K562 (cell line): Measurements from ENCODE around the gene SYT7. TPM values are rescaled to one million over a fixed set of nuclear protein-coding genes. Genes with fewer than 3 reads are reported as not detected.

Source experiments
- CREB1 ChIP-seq, 2 experiments: sonication (generic) in 1 of 2; formaldehyde crosslinking in 1 of 2; IDR thresholded peaks; 2 replicates each; pipeline versions ENCODE4 v1.6.1 to v1.8.0; 2012 to 2022; ENCODE audit warnings: inconsistent platforms in 1 of 2, mild to moderate bottlenecking in 1 of 2, missing genetic modification reagents in 1 of 2, moderate library complexity in 1 of 2
- FIP1L1 ChIP-seq: fragments of 200-400 bp; formaldehyde crosslinking; IDR thresholded peaks from 2 replicates; pipeline ENCODE4 v1.6.1; 2018; ENCODE audit warnings: mild to moderate bottlenecking, low read depth, low read length; ENCODE audit not compliant: poor library complexity, severe bottlenecking
- FOXJ2 ChIP-seq: fragments of 200-800 bp; sonication (Bioruptor generic); IDR thresholded peaks from 2 replicates; pipeline ENCODE4 v1.6.1; 2016; ENCODE audit warnings: missing genetic modification characterization, missing compliant biosample characterization
- KDM2B ChIP-seq: fragments of 250-450 bp; sonication (Bioruptor Pico); IDR thresholded peaks from 2 replicates; pipeline ENCODE4 v1.8.0; 2021; ENCODE audit warnings: mild to moderate bottlenecking, moderate library complexity
- NR4A1 ChIP-seq, 2 experiments: fragments of 250-450 bp in 1 of 2; fragments of 450-650 bp in 1 of 2; sonication (Bioruptor Pico) in 1 of 2; IDR thresholded peaks; 2 replicates each; pipeline versions ENCODE4 v1.4.0 to v1.6.1; 2016 to 2020; ENCODE audit warnings: mild to moderate bottlenecking in 2 of 2, missing compliant biosample characterization in 1 of 2, missing genetic modification characterization in 1 of 2, moderate library complexity in 1 of 2
- PML ChIP-seq: IDR thresholded peaks from 2 replicates; pipeline ENCODE4 v1.6.1; 2012; ENCODE audit warnings: low read length, inconsistent platforms
- POLR2AphosphoS5 ChIP-seq: IDR thresholded peaks from 2 replicates; pipeline ENCODE4 v1.6.1; 2011; ENCODE audit warnings: mild to moderate bottlenecking, low read depth, low read length, moderate library complexity; ENCODE audit not compliant: control insufficient read depth, insufficient read depth
- ZBTB34 ChIP-seq: fragments of 250-450 bp; sonication (Bioruptor Pico); IDR thresholded peaks from 2 replicates; pipeline ENCODE4 v1.8.0; 2021; ENCODE audit warnings: mild to moderate bottlenecking, moderate library complexity
- ZNF184 ChIP-seq: sonication (generic); formaldehyde crosslinking; IDR thresholded peaks from 2 replicates; pipeline ENCODE4 v1.5.0; 2020; ENCODE audit warnings: missing genetic modification reagents
- polyA plus RNA-seq, 8 experiments: library from polyadenylated mRNA; depleted of rRNA in 4 of 8; stranded (reverse) in 5 of 8; unstranded in 3 of 8; fragments of >200 nt; fragmentation: Nextera tagmentation in 2 of 8; fragmentation: Illumina TruSeq in 1 of 8; extraction: Ambion mirVana in 2 of 8; extraction: Trizol in 1 of 8; gene quantifications; 2 replicates each; pipeline versions ENCODE4 v1.2.1 to v1.2.3, GENCODE V29; 2011 to 2014; ENCODE audit warnings: inconsistent platforms in 1 of 8, missing spikeins in 1 of 8
- total RNA-seq, 7 experiments: library from RNA; depleted of rRNA in 6 of 7; stranded (reverse); fragments of >200 nt in 6 of 7; fragmentation: Illumina TruSeq in 2 of 7; extraction: Trizol in 2 of 7; gene quantifications; 2 replicates each; pipeline versions ENCODE4 v1.2.1 to v1.2.3, GENCODE V29; 2011 to 2021; ENCODE audit warnings: low replicate concordance in 1 of 7
- TF ChIP-seq, protein P1 (sequence below): fragments of 200-600 bp; sonication (generic); IDR thresholded peaks from one replicate; pipeline ENCODE4 v1.6.1; 2012; ENCODE audit warnings: mild to moderate bottlenecking, low read depth, low read length, inconsistent platforms
- TF ChIP-seq, protein P2 (sequence below): sonication (generic); formaldehyde crosslinking; IDR thresholded peaks from 2 replicates; pipeline ENCODE4 v1.8.0; 2022; ENCODE audit warnings: mild to moderate bottlenecking, missing genetic modification reagents

SYT7 gene
- total and polyA plus RNA-seq, 9 of the 15 experiments (the other 6 are each of a cell fraction or from before 2014, with no cell fraction given), result 0.01 to 0.51 (median 0.16) TPM; not detected in 1

- TF ChIP-seq NR4A1 (CRISPR knock-in tag; IDR thresholded peaks at IDR 0.05) (0 out of 2 replicates have a peak, but pooled peaks have one; percentile 6), NR4A1 (tag; IDR thresholded peaks at IDR 0.05) (peak; percentile 70; the same call in 1 of the 2 replicates), FIP1L1 (peak; percentile 22), PML (0 out of 2 replicates have a peak, but pooled peaks have one; percentile 30), KDM2B (CRISPR knock-in tag) (no peak), CREB1 (IDR thresholded peaks at IDR 0.05) (peak; percentile 49; the same call in 1 of the 2 replicates), CREB1 (CRISPR knock-in tag; IDR thresholded peaks at IDR 0.05) (peak; percentile 91), POLR2AphosphoS5 (0 out of 2 replicates have a peak, but pooled peaks have one; percentile 39), ZBTB34 (CRISPR knock-in tag) (no peak), ZNF184 (CRISPR knock-in tag) (peak; percentile 82), FOXJ2 (tag) (peak; percentile 80)
- TF ChIP-seq, protein P1, sequence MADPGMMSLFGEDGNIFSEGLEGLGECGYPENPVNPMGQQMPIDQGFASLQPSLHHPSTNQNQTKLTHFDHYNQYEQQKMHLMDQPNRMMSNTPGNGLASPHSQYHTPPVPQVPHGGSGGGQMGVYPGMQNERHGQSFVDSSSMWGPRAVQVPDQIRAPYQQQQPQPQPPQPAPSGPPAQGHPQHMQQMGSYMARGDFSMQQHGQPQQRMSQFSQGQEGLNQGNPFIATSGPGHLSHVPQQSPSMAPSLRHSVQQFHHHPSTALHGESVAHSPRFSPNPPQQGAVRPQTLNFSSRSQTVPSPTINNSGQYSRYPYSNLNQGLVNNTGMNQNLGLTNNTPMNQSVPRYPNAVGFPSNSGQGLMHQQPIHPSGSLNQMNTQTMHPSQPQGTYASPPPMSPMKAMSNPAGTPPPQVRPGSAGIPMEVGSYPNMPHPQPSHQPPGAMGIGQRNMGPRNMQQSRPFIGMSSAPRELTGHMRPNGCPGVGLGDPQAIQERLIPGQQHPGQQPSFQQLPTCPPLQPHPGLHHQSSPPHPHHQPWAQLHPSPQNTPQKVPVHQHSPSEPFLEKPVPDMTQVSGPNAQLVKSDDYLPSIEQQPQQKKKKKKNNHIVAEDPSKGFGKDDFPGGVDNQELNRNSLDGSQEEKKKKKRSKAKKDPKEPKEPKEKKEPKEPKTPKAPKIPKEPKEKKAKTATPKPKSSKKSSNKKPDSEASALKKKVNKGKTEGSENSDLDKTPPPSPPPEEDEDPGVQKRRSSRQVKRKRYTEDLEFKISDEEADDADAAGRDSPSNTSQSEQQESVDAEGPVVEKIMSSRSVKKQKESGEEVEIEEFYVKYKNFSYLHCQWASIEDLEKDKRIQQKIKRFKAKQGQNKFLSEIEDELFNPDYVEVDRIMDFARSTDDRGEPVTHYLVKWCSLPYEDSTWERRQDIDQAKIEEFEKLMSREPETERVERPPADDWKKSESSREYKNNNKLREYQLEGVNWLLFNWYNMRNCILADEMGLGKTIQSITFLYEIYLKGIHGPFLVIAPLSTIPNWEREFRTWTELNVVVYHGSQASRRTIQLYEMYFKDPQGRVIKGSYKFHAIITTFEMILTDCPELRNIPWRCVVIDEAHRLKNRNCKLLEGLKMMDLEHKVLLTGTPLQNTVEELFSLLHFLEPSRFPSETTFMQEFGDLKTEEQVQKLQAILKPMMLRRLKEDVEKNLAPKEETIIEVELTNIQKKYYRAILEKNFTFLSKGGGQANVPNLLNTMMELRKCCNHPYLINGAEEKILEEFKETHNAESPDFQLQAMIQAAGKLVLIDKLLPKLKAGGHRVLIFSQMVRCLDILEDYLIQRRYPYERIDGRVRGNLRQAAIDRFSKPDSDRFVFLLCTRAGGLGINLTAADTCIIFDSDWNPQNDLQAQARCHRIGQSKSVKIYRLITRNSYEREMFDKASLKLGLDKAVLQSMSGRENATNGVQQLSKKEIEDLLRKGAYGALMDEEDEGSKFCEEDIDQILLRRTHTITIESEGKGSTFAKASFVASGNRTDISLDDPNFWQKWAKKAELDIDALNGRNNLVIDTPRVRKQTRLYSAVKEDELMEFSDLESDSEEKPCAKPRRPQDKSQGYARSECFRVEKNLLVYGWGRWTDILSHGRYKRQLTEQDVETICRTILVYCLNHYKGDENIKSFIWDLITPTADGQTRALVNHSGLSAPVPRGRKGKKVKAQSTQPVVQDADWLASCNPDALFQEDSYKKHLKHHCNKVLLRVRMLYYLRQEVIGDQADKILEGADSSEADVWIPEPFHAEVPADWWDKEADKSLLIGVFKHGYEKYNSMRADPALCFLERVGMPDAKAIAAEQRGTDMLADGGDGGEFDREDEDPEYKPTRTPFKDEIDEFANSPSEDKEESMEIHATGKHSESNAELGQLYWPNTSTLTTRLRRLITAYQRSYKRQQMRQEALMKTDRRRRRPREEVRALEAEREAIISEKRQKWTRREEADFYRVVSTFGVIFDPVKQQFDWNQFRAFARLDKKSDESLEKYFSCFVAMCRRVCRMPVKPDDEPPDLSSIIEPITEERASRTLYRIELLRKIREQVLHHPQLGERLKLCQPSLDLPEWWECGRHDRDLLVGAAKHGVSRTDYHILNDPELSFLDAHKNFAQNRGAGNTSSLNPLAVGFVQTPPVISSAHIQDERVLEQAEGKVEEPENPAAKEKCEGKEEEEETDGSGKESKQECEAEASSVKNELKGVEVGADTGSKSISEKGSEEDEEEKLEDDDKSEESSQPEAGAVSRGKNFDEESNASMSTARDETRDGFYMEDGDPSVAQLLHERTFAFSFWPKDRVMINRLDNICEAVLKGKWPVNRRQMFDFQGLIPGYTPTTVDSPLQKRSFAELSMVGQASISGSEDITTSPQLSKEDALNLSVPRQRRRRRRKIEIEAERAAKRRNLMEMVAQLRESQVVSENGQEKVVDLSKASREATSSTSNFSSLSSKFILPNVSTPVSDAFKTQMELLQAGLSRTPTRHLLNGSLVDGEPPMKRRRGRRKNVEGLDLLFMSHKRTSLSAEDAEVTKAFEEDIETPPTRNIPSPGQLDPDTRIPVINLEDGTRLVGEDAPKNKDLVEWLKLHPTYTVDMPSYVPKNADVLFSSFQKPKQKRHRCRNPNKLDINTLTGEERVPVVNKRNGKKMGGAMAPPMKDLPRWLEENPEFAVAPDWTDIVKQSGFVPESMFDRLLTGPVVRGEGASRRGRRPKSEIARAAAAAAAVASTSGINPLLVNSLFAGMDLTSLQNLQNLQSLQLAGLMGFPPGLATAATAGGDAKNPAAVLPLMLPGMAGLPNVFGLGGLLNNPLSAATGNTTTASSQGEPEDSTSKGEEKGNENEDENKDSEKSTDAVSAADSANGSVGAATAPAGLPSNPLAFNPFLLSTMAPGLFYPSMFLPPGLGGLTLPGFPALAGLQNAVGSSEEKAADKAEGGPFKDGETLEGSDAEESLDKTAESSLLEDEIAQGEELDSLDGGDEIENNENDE, result no peak
- TF ChIP-seq, protein P2, sequence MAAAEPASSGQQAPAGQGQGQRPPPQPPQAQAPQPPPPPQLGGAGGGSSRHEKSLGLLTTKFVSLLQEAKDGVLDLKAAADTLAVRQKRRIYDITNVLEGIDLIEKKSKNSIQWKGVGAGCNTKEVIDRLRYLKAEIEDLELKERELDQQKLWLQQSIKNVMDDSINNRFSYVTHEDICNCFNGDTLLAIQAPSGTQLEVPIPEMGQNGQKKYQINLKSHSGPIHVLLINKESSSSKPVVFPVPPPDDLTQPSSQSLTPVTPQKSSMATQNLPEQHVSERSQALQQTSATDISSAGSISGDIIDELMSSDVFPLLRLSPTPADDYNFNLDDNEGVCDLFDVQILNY, result peak; percentile 100
Measured at GRCh38 chr11:61567286-61568061, 13.4 kb downstream of the SYT7 start (continued).
